ENCODE data around the gene TPO.

DNA sequence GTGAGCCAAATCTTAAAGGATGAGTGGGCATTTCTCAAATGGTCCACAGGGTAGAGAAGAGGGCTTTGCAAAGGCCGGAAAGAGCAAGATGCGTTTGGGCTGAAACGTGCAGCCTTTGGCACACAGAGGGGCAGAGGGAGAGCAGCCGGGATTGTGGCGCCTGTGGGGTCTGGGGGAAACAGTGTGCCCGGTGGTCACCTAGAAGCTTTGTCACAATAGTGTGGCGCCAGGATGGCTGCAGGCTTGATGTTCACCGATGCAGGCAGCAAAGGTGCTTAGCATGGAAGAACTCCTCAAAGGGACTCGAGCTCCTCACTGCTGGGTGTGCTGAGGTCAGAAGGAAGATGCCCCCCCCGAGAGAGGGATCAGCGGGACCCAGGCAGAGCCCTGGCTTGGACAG is 23.8 kb downstream of the TPO start:
- no peak for TF ChIP-seq ZFX (IDR thresholded peaks at IDR 0.05; ENCODE audit: borderline replicate concordance)
- TF ChIP-seq, protein P1, sequence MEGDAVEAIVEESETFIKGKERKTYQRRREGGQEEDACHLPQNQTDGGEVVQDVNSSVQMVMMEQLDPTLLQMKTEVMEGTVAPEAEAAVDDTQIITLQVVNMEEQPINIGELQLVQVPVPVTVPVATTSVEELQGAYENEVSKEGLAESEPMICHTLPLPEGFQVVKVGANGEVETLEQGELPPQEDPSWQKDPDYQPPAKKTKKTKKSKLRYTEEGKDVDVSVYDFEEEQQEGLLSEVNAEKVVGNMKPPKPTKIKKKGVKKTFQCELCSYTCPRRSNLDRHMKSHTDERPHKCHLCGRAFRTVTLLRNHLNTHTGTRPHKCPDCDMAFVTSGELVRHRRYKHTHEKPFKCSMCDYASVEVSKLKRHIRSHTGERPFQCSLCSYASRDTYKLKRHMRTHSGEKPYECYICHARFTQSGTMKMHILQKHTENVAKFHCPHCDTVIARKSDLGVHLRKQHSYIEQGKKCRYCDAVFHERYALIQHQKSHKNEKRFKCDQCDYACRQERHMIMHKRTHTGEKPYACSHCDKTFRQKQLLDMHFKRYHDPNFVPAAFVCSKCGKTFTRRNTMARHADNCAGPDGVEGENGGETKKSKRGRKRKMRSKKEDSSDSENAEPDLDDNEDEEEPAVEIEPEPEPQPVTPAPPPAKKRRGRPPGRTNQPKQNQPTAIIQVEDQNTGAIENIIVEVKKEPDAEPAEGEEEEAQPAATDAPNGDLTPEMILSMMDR (IDR thresholded peaks at IDR 0.05) = no peak

Data from 22Rv1 (cell line).